ENCODE data around the gene FCSK.
A peak's percentile ranks its signal among the peaks of the same experiment; 100 is the strongest.

Gene FCSK

GRCh38 chr16:70455910-70456309 lies 1.5 kb downstream of the FCSK start:
- DNase-seq (ENCODE audit: low spot score): no peak

- no peak for DNase-seq (ENCODE audit: low spot score)
Measured at GRCh38 chr16:70457446-70458166, 3.2 kb downstream of the FCSK start.

DNA sequence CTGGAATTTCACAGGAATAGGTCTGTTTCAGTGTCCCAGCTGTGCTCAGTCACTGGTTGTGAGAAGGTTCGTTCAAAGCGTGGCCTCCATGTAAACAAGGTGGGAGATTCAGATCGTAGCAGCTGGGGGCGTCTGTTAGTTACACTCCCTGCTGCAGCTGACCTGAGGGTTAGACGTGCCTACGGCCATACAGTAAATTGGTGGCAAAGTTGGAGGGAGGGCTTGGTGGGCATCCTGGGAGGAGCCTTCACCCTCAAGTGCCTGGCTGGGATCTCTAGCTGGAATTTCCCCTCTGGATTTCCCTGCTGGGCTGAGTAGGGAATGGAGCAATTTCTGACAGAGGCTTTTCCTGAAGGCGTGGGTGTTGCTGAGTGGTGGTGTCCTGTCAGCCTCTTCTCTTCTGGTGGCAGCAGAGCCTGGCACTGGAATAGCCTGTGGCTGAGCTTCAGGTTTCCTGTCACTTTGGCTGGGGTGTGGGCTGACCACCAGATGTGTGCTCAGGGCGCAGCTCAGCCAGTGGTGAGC lies 6.4 kb downstream of the FCSK start:
- DNase-seq (ENCODE audit: low spot score): no peak

DNA sequence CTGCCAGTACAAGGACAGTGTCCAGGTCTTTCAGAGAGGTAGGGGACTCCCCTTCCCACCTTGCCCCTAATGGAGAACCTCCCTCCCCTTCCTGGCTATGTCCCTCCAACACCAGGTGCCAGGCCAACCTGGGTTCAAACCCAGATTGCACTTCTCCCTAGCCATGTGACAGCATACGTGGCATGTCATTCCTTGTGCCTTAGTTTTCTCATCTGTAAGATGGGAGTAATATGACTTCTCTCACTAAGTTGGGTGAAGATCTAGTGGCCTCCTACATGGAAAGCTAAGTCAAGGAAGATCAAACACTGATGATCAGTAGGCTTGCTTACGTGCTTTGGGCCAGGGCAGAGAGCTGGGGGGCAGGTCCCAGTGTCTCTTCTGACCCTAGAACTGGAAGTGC lies 8.8 kb downstream of the FCSK start:
- DNase-seq (ENCODE audit: low spot score): no peak

DNA sequence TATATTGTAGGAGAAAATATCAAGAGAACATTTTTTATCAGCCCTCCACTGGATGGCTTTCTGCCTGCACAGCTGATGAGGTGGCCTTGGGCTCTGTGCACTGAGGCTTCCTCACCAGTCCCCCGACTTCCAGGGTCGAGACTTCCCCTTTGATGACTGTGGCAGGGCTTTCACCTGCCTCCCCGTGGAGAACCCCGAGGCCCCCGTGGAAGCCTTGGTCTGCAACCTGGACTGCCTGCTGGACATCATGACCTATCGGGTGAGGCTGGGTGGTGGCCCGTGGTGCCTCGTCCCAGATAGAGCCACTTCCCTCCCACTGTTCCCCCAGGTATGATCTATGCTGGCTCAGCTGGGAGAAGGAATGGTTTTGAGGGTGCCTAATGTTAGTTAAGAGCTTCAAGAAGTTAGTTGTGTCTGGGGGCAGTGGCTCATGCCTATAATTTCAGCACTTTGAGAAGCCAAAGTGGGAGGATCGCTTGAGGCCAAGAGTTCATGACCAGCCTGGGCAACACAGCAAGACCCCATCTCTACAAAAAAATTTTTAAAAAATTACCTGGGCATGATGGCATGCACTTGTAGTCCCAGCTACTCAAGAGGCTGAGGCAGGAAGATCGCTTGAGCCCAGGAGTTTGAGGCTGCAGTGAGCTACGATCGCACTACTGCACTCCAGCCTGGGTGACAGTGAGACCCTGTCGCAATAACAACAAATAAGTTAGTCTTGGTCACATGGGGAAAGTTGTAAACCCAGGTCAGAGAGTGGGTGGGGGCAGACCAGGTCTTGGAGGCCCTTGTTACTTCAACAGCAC lies 11.8 kb downstream of the FCSK start:
- DNase-seq (ENCODE audit: low spot score): no peak

DNA sequence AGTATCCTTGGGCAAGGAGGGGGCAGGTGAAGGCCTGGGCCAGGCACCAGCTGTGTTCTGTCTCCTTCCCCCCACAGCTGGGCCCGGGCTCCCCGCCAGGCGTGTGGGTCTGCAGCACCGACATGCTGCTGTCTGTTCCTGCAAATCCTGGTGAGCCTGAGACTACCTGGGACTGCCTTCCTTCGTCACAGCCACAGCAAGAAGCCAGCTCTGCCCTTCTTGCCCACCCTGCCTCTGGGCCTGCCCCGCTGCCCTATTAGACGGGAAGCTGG lies 12.3 kb downstream of the FCSK start:
- no peak for DNase-seq (ENCODE audit: low spot score)

DNA sequence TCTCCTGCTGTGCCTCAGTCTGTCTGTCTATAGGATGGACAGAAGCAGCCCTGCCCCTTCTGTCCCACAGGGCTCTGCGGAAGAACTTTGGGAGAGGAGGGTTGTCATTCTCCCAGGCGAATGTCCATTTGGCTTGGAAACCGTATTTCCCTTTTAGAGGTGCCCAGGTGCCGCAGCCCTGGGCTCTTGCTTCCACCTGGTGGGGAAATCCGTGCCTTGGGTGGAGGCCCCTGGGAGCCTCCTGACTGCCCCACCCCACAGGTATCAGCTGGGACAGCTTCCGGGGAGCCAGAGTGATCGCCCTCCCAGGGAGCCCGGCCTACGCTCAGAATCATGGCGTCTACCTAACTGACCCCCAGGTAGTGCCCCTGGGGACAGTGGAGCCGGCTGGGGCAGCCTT lies 12.7 kb downstream of the FCSK start:
- DNase-seq (ENCODE audit: low spot score): no peak

GRCh38 chr16:70467608-70468007 lies 13.2 kb downstream of the FCSK start:
- no peak for DNase-seq (ENCODE audit: low spot score)

GRCh38 chr16:70468776-70469525 lies 14.6 kb downstream of the FCSK start:
- DNase-seq (ENCODE audit: low spot score): no peak

DNA sequence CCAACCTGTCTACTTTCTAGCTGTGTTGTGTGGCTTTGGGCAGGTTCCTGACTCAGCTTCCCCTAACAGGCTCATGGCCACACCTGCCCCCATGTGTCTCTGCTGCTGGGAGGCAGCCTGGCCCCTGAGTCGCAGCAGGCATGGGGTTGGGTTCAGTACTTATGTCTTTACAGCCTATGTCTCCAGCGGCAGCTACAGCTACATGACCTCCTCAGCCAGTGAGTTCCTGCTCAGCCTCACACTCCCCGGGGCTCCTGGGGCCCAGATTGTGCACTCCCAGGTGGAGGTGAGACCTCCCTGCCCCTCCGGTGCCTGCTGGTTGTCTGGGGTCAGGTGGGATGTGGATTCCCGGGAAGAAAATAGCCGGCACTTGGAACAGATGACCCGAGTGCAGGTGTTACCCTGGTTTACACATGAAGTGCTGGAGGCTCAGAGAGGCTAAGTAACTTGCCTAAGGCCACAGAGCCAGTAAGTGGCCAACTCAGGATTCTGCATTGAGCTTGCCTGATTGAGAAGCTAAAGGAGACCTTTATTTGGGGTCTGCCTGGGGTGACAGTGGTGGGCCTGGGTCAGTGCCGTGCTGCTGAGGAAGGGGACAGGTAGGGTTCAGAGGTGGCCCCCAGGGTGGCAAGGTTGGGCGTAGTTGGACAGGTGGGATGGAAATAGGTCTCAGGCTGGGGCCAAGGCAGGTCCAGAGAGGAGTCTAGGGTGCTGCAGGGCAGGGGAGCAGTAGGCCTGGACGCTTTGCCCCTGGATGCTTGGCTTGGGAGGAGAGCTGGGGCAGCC lies 15.9 kb downstream of the FCSK start:
- DNase-seq (ENCODE audit: low spot score): no peak

DNA sequence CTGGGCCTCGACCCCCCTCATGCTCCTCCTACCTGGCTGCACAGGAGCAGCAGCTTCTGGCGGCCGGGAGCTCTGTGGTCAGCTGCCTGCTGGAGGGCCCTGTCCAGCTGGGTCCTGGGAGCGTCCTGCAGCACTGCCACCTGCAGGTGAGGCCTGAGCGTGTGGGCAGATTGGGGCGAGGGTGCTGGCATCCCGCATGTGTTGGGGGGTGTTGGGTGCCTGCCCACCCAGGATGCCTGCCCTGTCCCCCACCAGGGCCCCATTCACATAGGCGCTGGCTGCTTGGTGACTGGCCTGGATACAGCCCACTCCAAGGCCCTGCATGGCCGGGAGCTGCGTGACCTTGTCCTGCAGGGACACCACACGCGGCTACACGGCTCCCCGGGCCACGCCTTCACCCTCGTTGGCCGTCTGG lies 16.5 kb downstream of the FCSK start:
- no peak for DNase-seq (ENCODE audit: low spot score)

GRCh38 chr16:70472786-70473433 lies 18.5 kb downstream of the FCSK start:
- no peak for DNase-seq (ENCODE audit: low spot score)

GRCh38 chr16:70473446-70474319 lies 19.3 kb downstream of the FCSK start:
- no peak for DNase-seq (ENCODE audit: low spot score)

- DNase-seq (ENCODE audit: low spot score): no peak
Measured at GRCh38 chr16:70474320-70475053, 20.1 kb downstream of the FCSK start.

GRCh38 chr16:70475054-70475871 lies 20.9 kb downstream of the FCSK start:
- DNase-seq (ENCODE audit: low spot score): no peak

DNA sequence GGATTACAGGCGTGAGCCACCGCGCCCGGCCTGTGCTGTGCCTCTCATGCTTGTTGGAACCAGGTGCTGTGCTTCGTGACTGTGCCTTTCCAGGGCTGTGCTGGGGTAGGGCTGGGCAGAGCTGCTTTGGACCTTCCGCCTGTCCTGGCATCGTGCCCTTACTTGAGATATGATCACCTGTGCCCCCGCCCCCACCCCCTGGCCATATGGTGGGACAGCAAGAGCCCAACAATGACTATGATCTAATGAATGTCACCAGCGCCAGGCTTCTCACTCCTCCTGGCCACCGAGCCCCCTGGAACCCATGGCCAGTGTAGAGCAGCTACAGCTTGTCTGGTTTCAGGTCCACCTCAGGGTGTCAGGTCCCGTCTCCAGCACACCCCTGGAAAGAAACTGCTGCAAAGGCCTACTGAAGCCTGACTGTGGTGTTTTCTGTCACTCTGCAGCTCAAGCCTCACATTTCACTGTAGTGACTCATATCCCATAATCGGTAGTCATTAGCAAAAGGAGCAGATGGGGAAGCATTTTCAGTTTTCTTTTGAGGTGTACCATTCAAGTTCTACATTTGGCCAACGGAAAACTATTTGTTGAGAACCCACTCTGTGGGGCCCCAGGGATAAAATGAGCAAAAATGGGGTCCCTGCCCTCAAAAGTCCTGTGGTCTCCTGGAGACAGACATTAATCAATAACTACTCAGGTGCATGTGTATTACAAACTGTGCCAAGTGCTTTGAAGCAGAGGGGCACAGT lies 22.1 kb downstream of the FCSK start:
- DNase-seq (ENCODE audit: low spot score): peak; percentile 64

DNA sequence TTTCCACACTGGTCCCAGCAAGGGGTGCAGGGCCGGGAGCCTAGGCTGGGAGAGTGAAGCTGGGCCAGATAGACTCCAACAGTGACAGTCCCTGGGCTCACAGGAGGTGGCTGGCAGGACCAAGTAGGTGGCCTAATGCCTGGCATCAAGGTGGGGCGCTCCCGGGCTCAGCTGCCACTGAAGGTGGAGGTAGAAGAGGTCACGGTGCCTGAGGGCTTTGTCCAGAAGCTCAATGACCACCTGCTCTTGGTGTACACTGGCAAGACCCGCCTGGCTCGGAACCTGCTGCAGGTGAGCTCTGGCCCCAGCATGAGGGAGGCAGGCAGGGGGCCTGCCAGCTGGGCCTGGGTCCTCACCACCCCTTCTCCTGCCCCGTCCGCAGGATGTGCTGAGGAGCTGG lies 23.8 kb downstream of the FCSK start:
- no peak for DNase-seq (ENCODE audit: low spot score)

DNA sequence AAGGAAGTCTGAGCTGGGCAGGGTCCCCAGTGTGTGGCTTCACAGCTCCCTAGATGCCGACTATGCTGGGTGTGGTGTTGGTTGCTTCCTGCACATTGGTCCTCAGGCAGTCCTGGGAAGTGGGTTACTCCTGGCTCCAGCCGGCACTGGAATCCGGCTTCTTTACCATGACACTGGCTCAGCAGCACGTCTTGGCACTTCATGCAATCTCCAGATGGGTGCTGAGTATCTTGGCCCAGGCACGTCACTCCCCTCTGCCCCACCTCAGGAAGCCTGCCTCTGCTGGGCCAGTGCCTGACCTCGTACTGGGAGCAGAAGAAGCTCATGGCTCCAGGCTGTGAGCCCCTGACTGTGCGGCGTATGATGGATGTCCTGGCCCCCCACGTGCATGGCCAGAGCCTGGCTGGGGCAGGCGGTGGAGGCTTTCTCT lies 24.5 kb downstream of the FCSK start:
- no peak for DNase-seq (ENCODE audit: low spot score)

All from RKO (cell line).